GM10248 (cell line): ENCODE results near the gene ARAP3.
A peak's percentile ranks its signal among the peaks of the same experiment; 100 is the strongest.

Source experiments
- CTCF ChIA-PET: fragments of 300-600 bp; sonication (Branson Sonifier 250); formaldehyde crosslinking; extraction: SDS; loops from one replicate; lab custom pipeline; 2021; ENCODE audit warnings: antibody characterized with exemption; lab: Yijun Ruan, JAX
- POLR2A ChIA-PET: fragments of 350-650 bp; sonication (Branson Sonifier 250); formaldehyde crosslinking; extraction: SDS; loops from one replicate; lab custom pipeline; 2020; ENCODE audit warnings: antibody characterized with exemption; lab: Yijun Ruan, JAX
- DNase-seq: peaks from one replicate; pipeline ENCODE4 v3.0.0; 2012; ENCODE audit errors: extremely low spot score
- CTCF ChIP-seq: IDR thresholded peaks from 2 replicates; pipeline ENCODE4 v1.5.1; 2012; ENCODE audit warnings: mild to moderate bottlenecking, low read depth; ENCODE audit errors: extremely low read depth, missing control alignments, control extremely low read depth

ARAP3 gene

GRCh38 chr5:141704782-141705297 is 22.8 kb upstream of the ARAP3 start:
- ChIA-PET POLR2A (no interaction called here), CTCF (interaction anchor here (1.0 to 6.7 kb wide), 8 partner anchors 12 to 439 kb away, joined by 3 to 118 read pairs (median 11); partner anchors contain the start of genes PCDH1 and PCDH12)

DNA sequence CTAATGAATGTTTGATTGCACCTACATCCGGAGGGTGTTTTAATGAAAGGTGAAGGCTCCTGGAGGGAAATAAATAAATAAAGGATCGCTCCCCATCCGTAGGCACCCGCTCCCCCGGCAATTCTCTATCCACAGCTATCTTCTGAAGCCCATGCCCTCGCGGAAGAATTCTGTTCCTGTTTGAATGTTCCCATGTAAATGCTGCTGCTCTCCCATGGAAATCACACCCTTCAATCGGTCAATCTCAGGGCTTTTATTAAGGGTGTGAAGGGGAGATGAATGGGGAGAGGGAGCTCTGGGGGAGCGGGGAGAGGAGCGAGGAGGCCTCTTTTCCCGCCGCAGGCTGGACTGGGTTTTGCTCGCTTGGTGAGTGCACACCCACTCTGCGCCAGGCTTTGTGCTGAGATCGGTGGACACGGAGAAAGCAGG is 21.1 kb upstream of the ARAP3 start:
- DNase-seq: no peak
- ChIA-PET CTCF (interaction anchor here (0.6 to 6.7 kb wide), 22 partner anchors 8 to 440 kb away, joined by 3 to 118 read pairs (median 4); partner anchors contain the start of genes HDAC3, PCDH1, PCDH12 and RELL2), POLR2A (no interaction called here)
- TF ChIP-seq CTCF: no peak

More at GRCh38 chr5:141704782-141705297, 22.8 kb upstream of the ARAP3 start:
- no peak for TF ChIP-seq CTCF
- DNase-seq: no peak

DNA sequence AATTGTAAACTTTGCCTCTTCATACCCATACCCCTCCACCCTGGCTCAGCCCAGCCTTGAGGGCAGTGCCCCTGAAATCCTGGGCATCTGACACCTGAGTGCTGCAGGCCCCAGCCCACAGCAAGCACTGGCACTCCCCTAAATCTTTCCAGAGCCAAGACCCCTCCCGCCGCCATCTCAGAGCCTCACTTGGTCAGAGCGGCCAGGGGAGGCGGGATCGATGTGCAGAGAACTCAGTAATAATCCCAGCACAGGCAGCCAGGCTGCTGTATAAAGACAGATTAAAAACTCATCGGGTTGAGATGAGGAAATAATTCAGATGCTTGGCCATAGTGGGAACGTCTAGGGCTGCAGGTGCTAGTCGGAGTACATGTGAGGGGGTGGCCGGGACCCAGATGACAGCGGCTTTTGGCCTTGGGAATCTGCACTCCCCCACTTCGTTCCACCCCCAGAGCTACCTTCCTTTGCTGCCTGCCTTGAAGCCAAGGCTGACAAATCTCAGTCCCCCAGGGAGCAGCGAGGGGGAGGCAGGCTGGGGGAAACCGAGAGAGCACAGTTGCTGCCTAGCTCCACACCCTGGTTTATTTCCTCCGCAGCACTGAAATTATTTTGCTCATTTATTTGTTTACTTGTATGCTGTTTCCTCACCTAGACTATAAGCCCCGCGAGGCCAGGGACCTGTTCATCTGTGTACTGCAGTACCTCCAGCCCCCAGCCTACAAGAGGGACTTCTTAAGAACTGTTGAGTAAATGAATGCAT is 19.5 kb upstream of the ARAP3 start:
- ChIA-PET POLR2A (no interaction called here), CTCF (interaction anchor here (0.8 to 6.7 kb wide), 23 partner anchors 9 to 438 kb away, joined by 3 to 118 read pairs (median 4); partner anchors contain the start of genes PCDH1, PCDH12 and RNF14)
- peak; percentile 54 for DNase-seq
- TF ChIP-seq CTCF: no peak

DNA sequence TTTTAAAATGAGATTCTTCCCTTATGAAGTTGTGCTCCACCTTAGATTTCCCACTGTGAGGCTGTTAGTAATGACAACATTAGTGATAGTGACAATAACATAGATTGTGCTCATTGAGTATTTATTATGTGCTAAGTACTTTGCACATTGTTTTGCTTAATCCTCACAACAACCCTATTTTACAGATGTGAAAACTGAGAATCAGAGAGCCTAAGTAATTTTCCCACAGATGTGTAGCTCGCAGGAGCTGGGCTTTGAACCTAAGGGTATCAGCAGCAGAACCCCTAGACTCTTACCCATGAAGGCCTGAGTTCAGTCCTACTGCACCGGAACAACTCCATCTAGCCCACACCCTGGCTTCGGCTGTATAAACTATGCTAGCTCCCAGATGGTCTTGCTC is 15.6 kb upstream of the ARAP3 start:
- POLR2A ChIA-PET: no interaction called here

GRCh38 chr5:141696431-141696830 is 14.4 kb upstream of the ARAP3 start:
- ChIA-PET CTCF (interaction anchor here (0.6 to 8.0 kb wide), 3 partner anchors 184 to 450 kb away, joined by 3 to 158 read pairs (median 3); partner anchors contain the start of gene PCDH1), POLR2A (no interaction called here)
- DNase-seq: no peak
- no peak for TF ChIP-seq CTCF

More for the DNA sequence above, 15.6 kb upstream of the ARAP3 start:
- DNase-seq: no peak
- TF ChIP-seq CTCF: no peak
- CTCF ChIA-PET: interaction anchor here (8.0 kb wide), 1 partner anchor 183 kb away, joined by 158 read pairs; the partner anchor contains the start of gene PCDH1

GRCh38 chr5:141695627-141696215 is 13.7 kb upstream of the ARAP3 start:
- TF ChIP-seq CTCF: no peak
- ChIA-PET CTCF (interaction anchor here (0.7 to 8.0 kb wide), 4 partner anchors 12 to 450 kb away, joined by 3 to 158 read pairs (median 62); partner anchors contain the start of genes PCDH1 and PCDH12), POLR2A (no interaction called here)
- no peak for DNase-seq
